Endothelial cell of umbilical vein (primary cell): ENCODE data around the gene TRIM2. TPM values are rescaled to one million over a fixed set of nuclear protein-coding genes. Genes with fewer than 3 reads are reported as not detected.
A peak's percentile ranks its signal among the peaks of the same experiment; 100 is the strongest.

ENCODE experiments used
- BruUV-seq: library from RNA; stranded (reverse); fragments of 400-500 nt; replicated peaks from 2 replicates; lab custom pipeline; 2021; lab: Mats Ljungman, UMichigan
- CTCF ChIA-PET: fragments of 300-600, 350-600 bp; sonication (Branson Sonifier 250); formaldehyde crosslinking; loops from one replicate; lab custom pipeline; 2021; ENCODE audit warnings: antibody characterized with exemption, inconsistent platforms; lab: Charles Lee
- POLR2A ChIA-PET: fragments of 300-600, 350-600 bp; sonication (Branson Sonifier 250); formaldehyde crosslinking; loops from one replicate; lab custom pipeline; 2021; ENCODE audit warnings: antibody characterized with exemption, inconsistent platforms; lab: Charles Lee
- DNase-seq: peaks from one replicate; pipeline ENCODE4 v3.0.0-alpha.2; 2011; ENCODE audit warnings: low read depth, low spot score
- FAIRE-seq: peaks from 2 replicates; lab custom pipeline; 2011; peaks lifted over from hg19 to GRCh38; lab: Jason Lieb, UNC
- H2AFZ ChIP-seq: 2 replicates; pipeline ENCODE4 v1.6.0; 2012; ENCODE audit warnings: low read depth, low read length, control low read depth, inconsistent platforms
- H3K27ac ChIP-seq: 2 replicates; pipeline ENCODE4 v1.5.1; 2011; ENCODE audit warnings: low read depth, mild to moderate bottlenecking, control low read depth, low read length, moderate library complexity; ENCODE audit not compliant: insufficient read depth
- H3K27me3 ChIP-seq, 2 experiments: 2 replicates each; pipeline versions ENCODE4 v1.6.0 to v1.6.1; 2011; ENCODE audit warnings: low read length in 2 of 2, mixed read lengths in 1 of 2; ENCODE audit not compliant: control insufficient read depth in 2 of 2, insufficient read depth in 2 of 2
- H3K36me3 ChIP-seq, 2 experiments: 2 replicates in 1 of 2; 3 replicates in 1 of 2; pipeline ENCODE4 v1.5.1; 2011; ENCODE audit warnings: low read length in 2 of 2, mild to moderate bottlenecking in 1 of 2, moderate library complexity in 1 of 2; ENCODE audit not compliant: control insufficient read depth in 2 of 2, insufficient read depth in 2 of 2; ENCODE audit errors: extremely low read depth in 1 of 2
- H3K4me1 ChIP-seq: 3 replicates; pipeline ENCODE4 v1.5.1; 2011; ENCODE audit warnings: mild to moderate bottlenecking, low read length; ENCODE audit not compliant: control insufficient read depth, insufficient read depth; ENCODE audit errors: extremely low read depth
- H3K4me2 ChIP-seq: 2 replicates; pipeline ENCODE4 v1.6.1; 2011; ENCODE audit warnings: low read length, control low read depth, mixed read lengths; ENCODE audit not compliant: insufficient read depth
- H3K4me3 ChIP-seq, 3 experiments: fragments of 200-600 bp in 1 of 3; sonication (generic), shearing (Covaris generic) in 1 of 3; replicated peaks in 1 of 3; 2 replicates each; pipeline ENCODE4 v1.5.1; 2011 to 2016; ENCODE audit warnings: control low read depth in 3 of 3, low read length in 3 of 3, mild to moderate bottlenecking in 2 of 3, inconsistent platforms in 1 of 3, low read depth in 1 of 3, moderate library complexity in 1 of 3; ENCODE audit not compliant: insufficient read depth in 1 of 3
- H3K79me2 ChIP-seq: 2 replicates; pipeline ENCODE4 v1.6.0; 2012; ENCODE audit warnings: low read length, inconsistent platforms; ENCODE audit not compliant: control insufficient read depth, insufficient read depth
- H3K9ac ChIP-seq: replicated peaks from 2 replicates; pipeline ENCODE3; 2011; ENCODE audit warnings: low read length, control low read depth; ENCODE audit not compliant: insufficient read depth; ENCODE audit errors: extremely low read depth
- H3K9me1 ChIP-seq: replicated peaks from 3 replicates; pipeline ENCODE4 v1.6.0; 2011; ENCODE audit warnings: mild to moderate bottlenecking, low read length; ENCODE audit not compliant: control insufficient read depth, insufficient read depth; ENCODE audit errors: extremely low read depth
- H3K9me3 ChIP-seq: replicated peaks from 2 replicates; pipeline ENCODE4 v1.5.1; 2012; ENCODE audit warnings: low read length, inconsistent platforms; ENCODE audit not compliant: control insufficient read depth, insufficient read depth
- H4K20me1 ChIP-seq: replicated peaks from 2 replicates; pipeline ENCODE3; 2011; ENCODE audit warnings: mild to moderate bottlenecking, low read length; ENCODE audit not compliant: control insufficient read depth, insufficient read depth; ENCODE audit errors: extremely low read depth
- FOS ChIP-seq: IDR thresholded peaks from 2 replicates; pipeline ENCODE4 v1.6.1; 2011; ENCODE audit warnings: mild to moderate bottlenecking, low read length, moderate library complexity, borderline replicate concordance; ENCODE audit not compliant: insufficient read depth
- GATA2 ChIP-seq: IDR thresholded peaks from 2 replicates; pipeline ENCODE4 v1.7.0; 2011; ENCODE audit warnings: low read depth, mild to moderate bottlenecking, moderate library complexity, mixed read lengths, low read length; ENCODE audit not compliant: insufficient read length, insufficient read depth
- MYC ChIP-seq: IDR thresholded peaks from one replicate; pipeline ENCODE4 v1.6.1; 2011; ENCODE audit warnings: mild to moderate bottlenecking, low read depth, low read length
- dilution Hi-C: fragments of 300-500 bp; cut with MboI; formaldehyde crosslinking; loops from one replicate; pipeline ENCODE4 v1.15.0; 2019; ENCODE audit warnings: low sequenced_read_pairs; ENCODE audit not compliant: extremely low pct_ligation_motif_present
- intact Hi-C: fragments of 100-400 bp; cut with micrococcal nuclease; formaldehyde crosslinking; loops from one replicate; pipeline ENCODE4 v1.10.0; 2022
- polyA plus RNA-seq, 4 experiments: library from polyadenylated mRNA; depleted of rRNA in 3 of 4; stranded (reverse) in 3 of 4; unstranded in 1 of 4; fragments of >200 nt; gene quantifications; 2 replicates each; pipeline versions ENCODE4 v1.2.1 to v1.2.3, GENCODE V29; 2011 to 2012; ENCODE audit warnings: missing spikeins in 1 of 4
- total RNA-seq: library from RNA; stranded (reverse); gene quantifications from 2 replicates; pipeline ENCODE4 v1.2.3, GENCODE V29; 2021

The TRIM2 gene
- total and polyA plus RNA-seq, 2 donors (not counting 3 experiments of a cell fraction or from before 2014, with no cell fraction given) = 6.8 to 19.7 TPM

DNA sequence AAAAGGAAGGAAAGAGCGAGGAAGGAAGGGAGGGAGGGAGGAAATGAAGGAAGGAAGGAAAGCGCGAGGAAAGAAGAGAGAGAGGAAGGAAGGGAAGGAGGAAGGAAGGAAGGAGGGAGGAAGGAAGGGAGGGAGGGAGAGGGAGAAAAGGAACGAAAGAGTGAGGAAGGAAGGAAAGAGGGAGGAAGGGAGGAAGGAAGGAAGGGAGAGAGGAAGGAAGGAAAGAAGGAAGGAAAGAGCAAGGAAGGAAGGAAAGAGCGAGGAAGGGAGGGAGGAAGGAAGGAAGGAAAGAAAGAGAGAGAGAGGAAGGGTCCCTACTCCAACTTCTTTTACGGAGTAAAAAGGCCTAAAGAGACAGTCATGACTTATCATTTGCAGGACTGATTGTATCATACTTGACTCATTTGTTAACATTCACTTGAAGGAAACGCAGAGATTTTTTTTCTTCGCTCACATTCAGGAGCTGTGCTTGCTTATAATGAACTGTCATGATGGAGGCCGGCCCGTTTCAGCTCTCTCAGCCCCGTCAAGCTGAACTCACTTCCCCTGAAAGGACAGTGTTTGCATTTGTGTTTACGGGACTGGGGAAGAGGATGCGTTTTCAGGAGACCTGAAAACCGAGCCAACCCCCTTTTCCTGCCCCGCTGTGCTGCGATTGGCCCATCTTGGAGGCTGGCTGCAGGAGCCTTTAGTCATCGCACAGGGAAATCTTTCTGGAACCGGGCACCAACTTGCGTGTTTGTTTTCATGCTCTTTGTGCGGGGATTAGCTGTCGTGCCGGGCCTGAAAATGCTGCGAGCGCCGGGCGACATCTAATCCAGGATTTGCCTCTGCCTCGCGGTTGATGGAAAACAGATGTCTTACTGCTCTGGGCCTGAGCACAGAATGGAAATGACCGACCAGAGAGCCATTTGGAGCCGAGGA lies 17.8 kb downstream of the TRIM2 start:
- Histone ChIP-seq H3K79me2 (no peaks in the 10 kb centered on the region), H3K4me2 (peak overlapping the region; percentile 94), H4K20me1 (no peaks in the 10 kb centered on the region), H3K27ac (peak overlapping the region; percentile 57), H3K36me3 (no peaks in the 10 kb centered on the region), H2AFZ (peak overlapping the region; percentile 87), H3K9me3 (no peaks in the 10 kb centered on the region), H3K9me1 (no peaks in the 10 kb centered on the region), H3K27me3 (peaks cover 4 to 5% of the 10 kb centered on the region in 2 experiments), H3K4me3 (peak overlapping the region; percentile 39 to 73 (median 56)), H3K4me1 (peaks cover 14% of the 10 kb centered on the region), H3K9ac (peak overlapping the region; percentile 73)
- peak; percentile 54 for TF ChIP-seq GATA2
- no peak for TF ChIP-seq MYC
- peak; percentile 26 for TF ChIP-seq FOS
- dilution Hi-C loops (no loop called here), intact Hi-C loops (loop anchor here (1.0 to 5.0 kb wide), 5 partner anchors 27 to 123 kb away; partner anchors contain the start of gene MND1)
- POLR2A ChIA-PET = interaction anchor here (0.7 kb wide), 1 partner anchor 31 kb away, joined by 3 read pairs; no protein-coding TSS in a partner anchor
- FAIRE-seq (peak; percentile 85), DNase-seq (peak; percentile 82)
- BruUV-seq = TSS peak; percentile 20
- CTCF ChIA-PET = interaction anchor here (1.1 to 2.5 kb wide), 5 partner anchors 10 to 63 kb away, joined by 3 to 13 read pairs (median 4); partner anchors contain the start of gene TRIM2
